K562 (cell line): Measurements from ENCODE around the gene HEATR1. TPM values are rescaled to one million over a fixed set of nuclear protein-coding genes. Genes with fewer than 3 reads are reported as not detected.
A peak's percentile ranks its signal among the peaks of the same experiment; 100 is the strongest.

Source experiments
- BCOR ChIP-seq: fragments of 450-650 bp; IDR thresholded peaks from 2 replicates; pipeline ENCODE4 v1.6.1; 2016
- CHD1 ChIP-seq: fragments of 200-600 bp; sonication (generic); IDR thresholded peaks from one replicate; pipeline ENCODE4 v1.6.1; 2012; ENCODE audit warnings: mild to moderate bottlenecking, moderate library complexity, low read length, inconsistent platforms
- NFRKB ChIP-seq: fragments of 450-650 bp; IDR thresholded peaks from 2 replicates; pipeline ENCODE4 v1.6.1; 2016; ENCODE audit warnings: low read depth
- NRF1 ChIP-seq, 2 experiments: fragments of 450-650 bp; IDR thresholded peaks in 1 of 2; conservative IDR thresholded peaks in 1 of 2; 2 replicates each; pipeline ENCODE4 v1.6.1; 2014; ENCODE audit warnings: mild to moderate bottlenecking in 2 of 2
- RBFOX2 ChIP-seq: fragments of 200-400 bp; formaldehyde crosslinking; IDR thresholded peaks from 2 replicates; pipeline ENCODE4 v1.6.1; 2017; ENCODE audit warnings: low read depth, mild to moderate bottlenecking, low read length, moderate library complexity
- SIN3B ChIP-seq: fragments of 450-650 bp; IDR thresholded peaks from 2 replicates; pipeline ENCODE4 v1.6.1; 2017; ENCODE audit warnings: low read depth, mild to moderate bottlenecking, moderate library complexity
- SMAD1 ChIP-seq: fragments of 150-350 bp; IDR thresholded peaks from 2 replicates; pipeline ENCODE4 v1.6.1; 2014; ENCODE audit warnings: low read length, low read depth; ENCODE audit not compliant: partially characterized antibody
- SMC3 ChIP-seq: conservative IDR thresholded peaks from 2 replicates; pipeline ENCODE4 v1.6.1; 2011; ENCODE audit warnings: low read depth, low read length, improper control_type of control experiment; ENCODE audit not compliant: insufficient read depth
- TRIM24 ChIP-seq, 2 experiments: fragments of 450-650 bp; IDR thresholded peaks; 2 replicates each; pipeline ENCODE4 v1.6.1; 2016
- polyA plus RNA-seq, 8 experiments: library from polyadenylated mRNA; depleted of rRNA in 4 of 8; stranded (reverse) in 5 of 8; unstranded in 3 of 8; fragments of >200 nt; fragmentation: Nextera tagmentation in 2 of 8; fragmentation: Illumina TruSeq in 1 of 8; extraction: Ambion mirVana in 2 of 8; extraction: Trizol in 1 of 8; gene quantifications; 2 replicates each; pipeline versions ENCODE4 v1.2.1 to v1.2.3, GENCODE V29; 2011 to 2014; ENCODE audit warnings: inconsistent platforms in 1 of 8, missing spikeins in 1 of 8
- total RNA-seq, 7 experiments: library from RNA; depleted of rRNA in 6 of 7; stranded (reverse); fragments of >200 nt in 6 of 7; fragmentation: Illumina TruSeq in 2 of 7; extraction: Trizol in 2 of 7; gene quantifications; 2 replicates each; pipeline versions ENCODE4 v1.2.1 to v1.2.3, GENCODE V29; 2011 to 2021; ENCODE audit warnings: low replicate concordance in 1 of 7
- TF ChIP-seq, protein P1 (sequence below): fragments of 250-450 bp; sonication (Bioruptor Pico); IDR thresholded peaks from 2 replicates; pipeline ENCODE4 v1.4.0; 2020; ENCODE audit warnings: mild to moderate bottlenecking, moderate library complexity
- TF ChIP-seq, protein P2 (sequence below): sonication (generic); formaldehyde crosslinking; IDR thresholded peaks from 2 replicates; pipeline ENCODE4 v1.8.1; 2023; ENCODE audit warnings: mild to moderate bottlenecking, missing genetic modification reagents
- TF ChIP-seq, protein P3 (sequence below): fragments of 450-650 bp; IDR thresholded peaks from 2 replicates; pipeline ENCODE4 v1.6.1; 2016
- TF ChIP-seq, protein P4 (sequence below): fragments of 250-450 bp; sonication (Bioruptor Pico); IDR thresholded peaks from 2 replicates; pipeline ENCODE4 v1.5.0; 2021; ENCODE audit warnings: mild to moderate bottlenecking, borderline replicate concordance
- TF ChIP-seq, protein P5 (sequence below): sonication (generic); formaldehyde crosslinking; IDR thresholded peaks from 2 replicates; pipeline ENCODE4 v1.8.0; 2022; ENCODE audit warnings: mild to moderate bottlenecking, missing genetic modification reagents

Gene HEATR1
- total and polyA plus RNA-seq, 9 of the 15 experiments (the other 6 are each of a cell fraction or from before 2014, with no cell fraction given) = 28.3 to 108 (median 50.9) TPM

DNA sequence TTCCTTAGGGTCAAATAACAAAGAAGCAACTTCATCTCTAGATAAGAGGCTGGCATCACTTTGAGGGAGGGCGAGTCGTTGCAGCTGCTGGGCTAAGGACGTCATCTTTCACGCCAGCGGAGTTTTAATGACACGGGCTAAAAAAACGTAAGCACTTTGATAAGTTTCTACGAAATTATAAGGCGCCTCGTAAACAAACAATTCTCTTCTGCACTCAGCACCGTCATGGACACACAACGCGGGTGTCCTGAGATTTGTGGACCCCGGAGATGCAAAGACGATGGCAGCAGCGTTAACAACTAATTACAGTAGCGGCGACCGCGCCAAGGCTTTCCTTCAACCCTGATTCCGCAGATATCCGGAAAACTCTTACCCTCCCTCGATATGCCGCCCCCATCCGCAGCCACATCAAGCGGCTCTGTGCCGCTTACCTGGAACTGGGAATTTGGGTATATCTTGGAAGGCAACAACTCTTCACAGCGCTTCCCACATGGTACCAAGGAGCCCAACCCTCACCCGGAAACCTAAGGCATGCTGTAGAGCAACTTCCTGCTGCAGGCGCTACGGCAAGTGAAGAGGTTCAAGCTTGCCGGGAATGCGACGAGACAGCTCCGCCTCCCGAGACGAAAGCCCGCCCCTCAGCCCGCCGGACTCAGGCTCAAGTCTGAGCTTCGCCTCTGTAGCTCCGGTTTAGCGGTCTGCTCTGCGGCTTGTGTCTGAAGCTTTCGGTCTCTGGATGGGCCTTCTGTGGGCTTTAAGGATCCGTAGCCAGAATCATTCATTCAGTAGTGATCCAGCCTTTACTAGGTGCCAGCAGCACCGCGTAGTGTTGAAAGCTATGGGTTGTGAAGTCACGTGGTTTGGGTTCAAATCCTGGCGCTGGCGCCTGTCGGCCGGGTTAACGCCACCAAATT lies at the start of gene HEATR1 (continued):
- TF ChIP-seq NFRKB (0 out of 2 replicates have a peak, but pooled peaks have one; percentile 6), TRIM24 (IDR thresholded peaks at IDR 0.05) (peak in 1 of 2 experiments; percentile 61; a peak in 3 of 4 replicates), SMAD1 (peak; percentile 18), NRF1 (conservative IDR thresholded peaks at IDR 0.05 in 1 of 2, IDR thresholded peaks at IDR 0.05 in 1 of 2) (peak; percentile 50 to 52), SMC3 (0 out of 2 replicates have a peak, but pooled peaks have one; percentile 19), BCOR (peak; percentile 92), RBFOX2 (peak; percentile 92), SIN3B (peak; percentile 88), CHD1 (no peak)
- TF ChIP-seq, protein P1, sequence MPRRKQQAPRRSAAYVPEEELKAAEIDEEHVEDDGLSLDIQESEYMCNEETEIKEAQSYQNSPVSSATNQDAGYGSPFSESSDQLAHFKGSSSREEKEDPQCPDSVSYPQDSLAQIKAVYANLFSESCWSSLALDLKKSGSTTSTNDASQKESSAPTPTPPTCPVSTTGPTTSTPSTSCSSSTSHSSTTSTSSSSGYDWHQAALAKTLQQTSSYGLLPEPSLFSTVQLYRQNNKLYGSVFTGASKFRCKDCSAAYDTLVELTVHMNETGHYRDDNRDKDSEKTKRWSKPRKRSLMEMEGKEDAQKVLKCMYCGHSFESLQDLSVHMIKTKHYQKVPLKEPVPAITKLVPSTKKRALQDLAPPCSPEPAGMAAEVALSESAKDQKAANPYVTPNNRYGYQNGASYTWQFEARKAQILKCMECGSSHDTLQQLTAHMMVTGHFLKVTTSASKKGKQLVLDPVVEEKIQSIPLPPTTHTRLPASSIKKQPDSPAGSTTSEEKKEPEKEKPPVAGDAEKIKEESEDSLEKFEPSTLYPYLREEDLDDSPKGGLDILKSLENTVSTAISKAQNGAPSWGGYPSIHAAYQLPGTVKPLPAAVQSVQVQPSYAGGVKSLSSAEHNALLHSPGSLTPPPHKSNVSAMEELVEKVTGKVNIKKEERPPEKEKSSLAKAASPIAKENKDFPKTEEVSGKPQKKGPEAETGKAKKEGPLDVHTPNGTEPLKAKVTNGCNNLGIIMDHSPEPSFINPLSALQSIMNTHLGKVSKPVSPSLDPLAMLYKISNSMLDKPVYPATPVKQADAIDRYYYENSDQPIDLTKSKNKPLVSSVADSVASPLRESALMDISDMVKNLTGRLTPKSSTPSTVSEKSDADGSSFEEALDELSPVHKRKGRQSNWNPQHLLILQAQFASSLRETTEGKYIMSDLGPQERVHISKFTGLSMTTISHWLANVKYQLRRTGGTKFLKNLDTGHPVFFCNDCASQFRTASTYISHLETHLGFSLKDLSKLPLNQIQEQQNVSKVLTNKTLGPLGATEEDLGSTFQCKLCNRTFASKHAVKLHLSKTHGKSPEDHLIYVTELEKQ (CRISPR knock-in tag) = peak; percentile 22; the same call in 1 of the 2 replicates
- TF ChIP-seq, protein P2, sequence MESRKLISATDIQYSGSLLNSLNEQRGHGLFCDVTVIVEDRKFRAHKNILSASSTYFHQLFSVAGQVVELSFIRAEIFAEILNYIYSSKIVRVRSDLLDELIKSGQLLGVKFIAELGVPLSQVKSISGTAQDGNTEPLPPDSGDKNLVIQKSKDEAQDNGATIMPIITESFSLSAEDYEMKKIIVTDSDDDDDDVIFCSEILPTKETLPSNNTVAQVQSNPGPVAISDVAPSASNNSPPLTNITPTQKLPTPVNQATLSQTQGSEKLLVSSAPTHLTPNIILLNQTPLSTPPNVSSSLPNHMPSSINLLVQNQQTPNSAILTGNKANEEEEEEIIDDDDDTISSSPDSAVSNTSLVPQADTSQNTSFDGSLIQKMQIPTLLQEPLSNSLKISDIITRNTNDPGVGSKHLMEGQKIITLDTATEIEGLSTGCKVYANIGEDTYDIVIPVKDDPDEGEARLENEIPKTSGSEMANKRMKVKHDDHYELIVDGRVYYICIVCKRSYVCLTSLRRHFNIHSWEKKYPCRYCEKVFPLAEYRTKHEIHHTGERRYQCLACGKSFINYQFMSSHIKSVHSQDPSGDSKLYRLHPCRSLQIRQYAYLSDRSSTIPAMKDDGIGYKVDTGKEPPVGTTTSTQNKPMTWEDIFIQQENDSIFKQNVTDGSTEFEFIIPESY (CRISPR knock-in tag) = peak; percentile 67; the same call in 1 of the 2 replicates
- TF ChIP-seq, protein P3, sequence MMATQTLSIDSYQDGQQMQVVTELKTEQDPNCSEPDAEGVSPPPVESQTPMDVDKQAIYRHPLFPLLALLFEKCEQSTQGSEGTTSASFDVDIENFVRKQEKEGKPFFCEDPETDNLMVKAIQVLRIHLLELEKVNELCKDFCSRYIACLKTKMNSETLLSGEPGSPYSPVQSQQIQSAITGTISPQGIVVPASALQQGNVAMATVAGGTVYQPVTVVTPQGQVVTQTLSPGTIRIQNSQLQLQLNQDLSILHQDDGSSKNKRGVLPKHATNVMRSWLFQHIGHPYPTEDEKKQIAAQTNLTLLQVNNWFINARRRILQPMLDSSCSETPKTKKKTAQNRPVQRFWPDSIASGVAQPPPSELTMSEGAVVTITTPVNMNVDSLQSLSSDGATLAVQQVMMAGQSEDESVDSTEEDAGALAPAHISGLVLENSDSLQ = peak; percentile 63
- TF ChIP-seq, protein P4, sequence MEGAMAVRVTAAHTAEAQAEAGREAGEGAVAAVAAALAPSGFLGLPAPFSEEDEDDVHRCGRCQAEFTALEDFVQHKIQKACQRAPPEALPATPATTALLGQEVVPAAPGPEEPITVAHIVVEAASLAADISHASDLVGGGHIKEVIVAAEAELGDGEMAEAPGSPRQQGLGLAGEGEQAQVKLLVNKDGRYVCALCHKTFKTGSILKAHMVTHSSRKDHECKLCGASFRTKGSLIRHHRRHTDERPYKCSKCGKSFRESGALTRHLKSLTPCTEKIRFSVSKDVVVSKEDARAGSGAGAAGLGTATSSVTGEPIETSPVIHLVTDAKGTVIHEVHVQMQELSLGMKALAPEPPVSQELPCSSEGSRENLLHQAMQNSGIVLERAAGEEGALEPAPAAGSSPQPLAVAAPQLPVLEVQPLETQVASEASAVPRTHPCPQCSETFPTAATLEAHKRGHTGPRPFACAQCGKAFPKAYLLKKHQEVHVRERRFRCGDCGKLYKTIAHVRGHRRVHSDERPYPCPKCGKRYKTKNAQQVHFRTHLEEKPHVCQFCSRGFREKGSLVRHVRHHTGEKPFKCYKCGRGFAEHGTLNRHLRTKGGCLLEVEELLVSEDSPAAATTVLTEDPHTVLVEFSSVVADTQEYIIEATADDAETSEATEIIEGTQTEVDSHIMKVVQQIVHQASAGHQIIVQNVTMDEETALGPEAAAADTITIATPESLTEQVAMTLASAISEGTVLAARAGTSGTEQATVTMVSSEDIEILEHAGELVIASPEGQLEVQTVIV (CRISPR knock-in tag) = peak; percentile 87; the same call in 1 of the 2 replicates
- TF ChIP-seq, protein P5, sequence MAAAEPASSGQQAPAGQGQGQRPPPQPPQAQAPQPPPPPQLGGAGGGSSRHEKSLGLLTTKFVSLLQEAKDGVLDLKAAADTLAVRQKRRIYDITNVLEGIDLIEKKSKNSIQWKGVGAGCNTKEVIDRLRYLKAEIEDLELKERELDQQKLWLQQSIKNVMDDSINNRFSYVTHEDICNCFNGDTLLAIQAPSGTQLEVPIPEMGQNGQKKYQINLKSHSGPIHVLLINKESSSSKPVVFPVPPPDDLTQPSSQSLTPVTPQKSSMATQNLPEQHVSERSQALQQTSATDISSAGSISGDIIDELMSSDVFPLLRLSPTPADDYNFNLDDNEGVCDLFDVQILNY = 0 out of 2 replicates have a peak, but pooled peaks have one; percentile 59
